Left lung (tissue), 10 donors: ENCODE results near the gene DST. TPM values are rescaled to one million over a fixed set of nuclear protein-coding genes. Genes with fewer than 3 reads are reported as not detected.
A peak's percentile ranks its signal among the peaks of the same experiment; 100 is the strongest.

Experiments used
- ATAC-seq: fragments of 200-7000 bp; cut with Tn5 transposase; one replicate; pipeline ENCODE4 v1.9.1; 2020; ENCODE audit warnings: moderate library complexity
- DNase-seq, 4 donors: peaks; one replicate each; pipeline ENCODE4 v3.0.0-alpha.2; 2013 to 2020
- H3K27ac ChIP-seq, 2 donors: fragments of 200-600 bp; sonication (generic) in 1 of 2; one replicate each; pipeline versions ENCODE4 v1.5.0 to v1.8.0; 2020 to 2021
- H3K27me3 ChIP-seq, 2 donors: fragments of 200-600 bp; sonication (generic) in 1 of 2; one replicate each; pipeline versions ENCODE4 v1.5.0 to v1.8.0; 2020 to 2021
- H3K36me3 ChIP-seq, 2 donors: fragments of 200-600 bp; sonication (generic) in 1 of 2; one replicate each; pipeline versions ENCODE4 v1.5.0 to v1.8.0; 2020 to 2021
- H3K4me1 ChIP-seq, 2 donors: fragments of 200-600 bp; one replicate each; pipeline ENCODE4 v1.8.0; 2021
- H3K4me3 ChIP-seq, 2 donors: fragments of 200-600 bp; sonication (generic) in 1 of 2; one replicate each; pipeline versions ENCODE4 v1.5.0 to v1.8.0; 2020 to 2021; ENCODE audit warnings: mild to moderate bottlenecking in 1 of 2
- H3K9me3 ChIP-seq, 2 donors: fragments of 200-600 bp; sonication (generic) in 1 of 2; one replicate each; pipeline versions ENCODE4 v1.5.0 to v1.8.0; 2020 to 2021
- CTCF ChIP-seq, 2 donors: fragments of 200-600 bp; sonication (generic) in 1 of 2; IDR thresholded peaks; one replicate each; pipeline versions ENCODE4 v1.5.0 to v1.8.0; 2021; ENCODE audit warnings: antibody characterized with exemption in 2 of 2
- intact Hi-C, 2 donors: fragments of 100-400 bp; cut with DNase I; formaldehyde crosslinking; loops; one replicate each; pipeline versions ENCODE4 v1.11.2 to v1.14.2; 2022
- polyA plus RNA-seq, 6 donors: library from polyadenylated mRNA; unstranded; fragments of 120-200 nt; gene quantifications; one replicate each; pipeline ENCODE4 v1.2.1, GENCODE V29; 2013; ENCODE audit not compliant: insufficient read length in 6 of 6
- total RNA-seq, 2 donors: library from RNA; stranded (reverse); fragmentation: NEBNext Ultra II Directional; extraction: Animal tissue kit (Norgen Biotek cat#: 25700); gene quantifications; one replicate each; pipeline ENCODE4 v1.2.1, GENCODE V29; 2021
- donor health status: DM: no; HTN: yes; CAD: no.
- donor health status: DM: no; HTN: no; CAD: no.

DST gene
- total and polyA plus RNA-seq, 8 donors, result 290 to 636 (median 504) TPM

- no peaks in the 10 kb centered on the region for H3K9me3 ChIP-seq
- no peak for ATAC-seq
- intact Hi-C loops, result loop anchor here in 1 of 2 donors (10.0 kb wide), 1 partner anchor 54 kb away; no protein-coding TSS in a partner anchor
- peaks cover 0 to 9% of the 10 kb centered on the region in 2 donors for H3K36me3 ChIP-seq
- H3K4me3 ChIP-seq, result no peak overlapping the region
- H3K27ac ChIP-seq, result no peak overlapping the region
- TF ChIP-seq CTCF (IDR thresholded peaks at IDR 0.05), result no peak
- H3K4me1 ChIP-seq, result no peaks in the 10 kb centered on the region
- no peaks in the 10 kb centered on the region for H3K27me3 ChIP-seq
- no peak for DNase-seq
These were observed 2.3 kb downstream of the DST start for GRCh38 chr6:56640374-56640773.

DNA sequence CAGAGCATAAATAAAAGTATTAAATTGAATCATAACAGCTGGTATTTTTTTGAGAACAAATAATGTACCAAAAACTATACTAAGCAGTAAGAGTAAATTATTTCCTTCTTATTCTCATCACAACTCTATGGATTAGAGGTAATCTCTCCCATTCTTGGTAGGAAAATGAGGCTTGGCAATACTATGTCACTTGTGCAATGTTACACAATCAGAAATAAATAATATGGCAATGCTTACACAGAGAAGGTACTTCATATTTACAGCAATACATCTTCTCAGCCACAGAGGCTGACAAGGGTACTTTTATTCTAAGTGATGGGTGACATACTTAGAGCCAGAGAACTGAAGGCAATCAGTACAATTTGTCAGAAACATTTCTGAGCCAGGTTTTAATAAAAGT lies 3.9 kb downstream of the DST start:
- DNase-seq (no peak), ATAC-seq (no peak)
- Histone ChIP-seq H3K4me1 (no peaks in the 10 kb centered on the region), H3K4me3 (no peak overlapping the region), H3K36me3 (peaks cover 2 to 3% of the 10 kb centered on the region in 2 donors), H3K27ac (no peak overlapping the region), H3K27me3 (no peaks in the 10 kb centered on the region), H3K9me3 (no peaks in the 10 kb centered on the region)
- no peak for TF ChIP-seq CTCF (IDR thresholded peaks at IDR 0.05)
- intact Hi-C loops, result no loop called here

DNA sequence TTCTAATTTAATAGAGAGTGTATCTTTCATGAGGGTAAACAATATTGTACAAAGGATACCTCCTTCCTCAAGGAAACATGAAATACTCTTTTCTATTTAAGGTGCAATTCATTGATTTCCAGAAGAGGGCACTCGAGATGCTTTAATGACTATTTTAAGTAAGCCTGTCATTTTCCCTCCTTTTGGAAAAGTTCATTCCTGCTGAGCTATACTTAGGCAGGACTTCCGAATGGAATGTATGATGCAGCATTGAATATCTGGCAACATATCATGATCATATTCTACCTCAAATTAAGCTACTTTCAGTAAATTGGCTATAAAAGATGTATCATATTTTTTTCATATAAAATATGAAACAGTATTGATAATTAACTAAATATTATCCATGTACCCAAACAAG lies 5.0 kb downstream of the DST start:
- no peaks in the 10 kb centered on the region for H3K27me3 ChIP-seq
- no peak overlapping the region for H3K4me3 ChIP-seq
- H3K27ac ChIP-seq, result no peak overlapping the region
- intact Hi-C loops, result no loop called here
- DNase-seq (peak in 2 of 4 donors; percentile 51 to 71), ATAC-seq (peak; percentile 75)
- TF ChIP-seq CTCF (IDR thresholded peaks at IDR 0.05), result peak; percentile 39 to 61
- no peaks in the 10 kb centered on the region for H3K4me1 ChIP-seq
- H3K36me3 ChIP-seq, result peaks cover 3 to 5% of the 10 kb centered on the region in 2 donors
- no peaks in the 10 kb centered on the region for H3K9me3 ChIP-seq

- intact Hi-C loops, result no loop called here
- H3K9me3 ChIP-seq, result no peaks in the 10 kb centered on the region
- H3K27me3 ChIP-seq, result no peaks in the 10 kb centered on the region
- ATAC-seq (no peak), DNase-seq (no peak)
- H3K27ac ChIP-seq, result no peak overlapping the region
- no peak overlapping the region for H3K4me3 ChIP-seq
- no peaks in the 10 kb centered on the region for H3K4me1 ChIP-seq
- no peaks in the 10 kb centered on the region for H3K36me3 ChIP-seq
- no peak for TF ChIP-seq CTCF (IDR thresholded peaks at IDR 0.05)
These were observed 14.6 kb downstream of the DST start for GRCh38 chr6:56628105-56628504.

- intact Hi-C loops, result no loop called here
- Histone ChIP-seq H3K27ac (no peak overlapping the region), H3K36me3 (no peaks in the 10 kb centered on the region), H3K4me1 (no peaks in the 10 kb centered on the region), H3K27me3 (no peaks in the 10 kb centered on the region), H3K9me3 (no peaks in the 10 kb centered on the region), H3K4me3 (no peak overlapping the region)
- DNase-seq, result no peak
- TF ChIP-seq CTCF (IDR thresholded peaks at IDR 0.05), result no peak
- ATAC-seq, result no peak
These were observed 17.3 kb downstream of the DST start for GRCh38 chr6:56625356-56625755.
